ENCODE measurements around the gene CHRM2.
"Not testable (repeated sequence)": the region's sequence is repeated elsewhere in the genome, so short reads cannot be mapped to it uniquely, and the experiment has no call there.

CHRM2 gene

GRCh38 chr7:136868496-136869000 is at the start of gene CHRM2:
Gene CHRM2, plus strand, starts transcription at chr7:136868652. Its CDS starts 146,214 bp downstream, at chr7:137014866.
- no peak for DNase-seq

GRCh38 chr7:136831398-136831797 is 37.1 kb upstream of the CHRM2 start:
- not testable (repeated sequence) for DNase-seq

DNA sequence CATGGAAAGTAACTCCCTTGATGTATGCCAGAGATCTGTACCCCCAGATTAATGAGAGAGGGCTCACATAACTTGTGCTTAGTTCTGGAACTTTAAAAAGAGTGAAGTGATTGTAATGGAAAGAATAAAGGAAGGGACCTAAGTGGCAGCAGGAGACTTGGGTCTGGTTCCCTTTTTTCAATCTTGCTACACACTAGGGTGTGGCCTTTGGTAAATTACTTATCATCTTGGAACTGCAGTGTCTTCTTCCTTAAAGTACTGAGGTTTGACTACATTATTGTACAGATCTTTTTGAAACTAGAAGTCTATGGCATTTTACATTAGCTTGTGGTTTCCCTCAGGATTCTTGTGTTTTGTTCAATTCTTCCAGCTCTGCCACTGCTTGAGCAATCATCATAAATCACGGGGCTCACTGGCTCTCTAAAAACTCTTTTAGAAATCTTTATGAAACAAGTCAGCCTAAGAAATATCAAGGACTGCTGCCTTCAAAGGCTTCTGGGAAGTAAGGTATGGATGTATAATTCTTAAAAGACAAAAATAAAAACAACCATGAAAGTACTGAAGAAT is 22.5 kb upstream of the CHRM2 start:
- DNase-seq, result no peak

GRCh38 chr7:136847858-136848257 is 20.6 kb upstream of the CHRM2 start:
- no peak for DNase-seq

DNA sequence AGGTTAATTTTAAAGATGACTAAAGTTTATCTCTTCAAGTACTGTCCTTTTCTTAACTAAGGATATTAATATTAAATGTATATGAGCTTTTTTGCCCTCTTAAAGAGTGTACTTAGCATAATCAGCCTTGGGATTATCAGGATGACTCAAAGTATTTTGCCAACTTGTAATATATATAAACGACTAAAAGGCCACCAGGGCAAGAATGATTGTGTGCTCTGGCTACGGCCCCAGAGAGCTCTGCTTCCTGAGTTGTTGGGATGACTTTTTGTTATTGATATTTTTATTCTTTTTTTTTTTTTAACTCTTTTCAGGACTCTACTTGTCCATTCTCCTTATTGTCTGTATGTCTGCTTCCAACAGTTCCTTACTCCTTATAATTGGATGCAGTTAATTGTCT is 14.8 kb upstream of the CHRM2 start:
- no peak for DNase-seq

DNA sequence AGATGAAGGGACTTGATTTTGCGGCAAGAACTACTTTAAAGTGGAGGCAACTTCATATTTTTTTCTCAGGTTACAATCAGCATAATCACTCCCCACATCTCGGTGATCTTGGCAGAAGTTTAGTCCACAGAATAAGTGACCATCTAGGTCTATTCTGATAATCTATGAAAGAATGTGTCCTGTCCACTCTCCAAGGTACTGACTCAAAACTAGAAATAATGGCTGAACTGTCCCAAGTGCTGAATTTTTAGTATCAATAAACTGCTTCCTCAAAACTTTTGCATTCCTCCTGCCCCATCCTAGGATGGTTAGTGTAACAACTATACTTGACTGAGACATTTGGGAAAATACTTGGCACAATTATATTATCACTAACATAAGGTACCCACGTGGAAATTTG is 10.9 kb upstream of the CHRM2 start:
- DNase-seq, result no peak

DNA sequence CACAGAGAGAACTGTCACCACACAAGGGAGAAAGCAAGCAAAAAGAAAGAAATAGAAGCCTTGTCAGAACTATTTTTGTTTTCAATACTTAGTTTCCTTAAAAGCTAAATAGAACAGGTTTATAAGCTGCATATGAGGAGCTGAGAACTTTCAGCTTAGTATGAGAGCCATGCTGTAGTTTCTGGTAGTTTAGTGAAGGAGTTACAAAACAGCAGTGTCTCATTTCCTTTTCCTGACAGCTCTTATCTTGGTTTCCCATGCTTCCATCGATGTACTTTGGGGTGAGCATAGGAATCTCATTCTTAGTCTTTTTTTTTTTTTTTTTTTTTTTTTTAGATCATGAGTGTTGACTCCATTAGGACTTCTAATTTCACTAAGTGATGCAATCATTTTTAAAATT is 8.6 kb upstream of the CHRM2 start:
- no peak for DNase-seq

GRCh38 chr7:136865236-136865635 is 3.2 kb upstream of the CHRM2 start:
- DNase-seq, result no peak

DNA sequence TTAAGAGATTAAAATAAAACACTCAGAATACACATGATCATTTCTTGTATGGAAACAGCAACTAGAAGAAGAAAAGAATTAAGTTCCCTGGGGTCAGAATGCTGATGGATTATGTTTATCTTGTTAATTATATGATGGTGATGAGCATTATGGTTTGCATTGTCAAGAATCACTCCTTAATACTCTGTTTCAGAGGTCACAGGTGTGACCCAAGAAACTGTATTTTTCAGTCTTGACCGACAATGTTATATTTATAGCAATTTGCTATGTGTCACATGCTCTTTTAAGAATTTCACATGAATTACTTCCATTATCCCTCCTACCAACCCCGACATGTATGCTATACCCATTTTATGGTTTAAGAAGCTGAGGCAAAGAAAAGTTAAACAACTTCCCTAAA is 2.7 kb upstream of the CHRM2 start:
- no peak for DNase-seq

GRCh38 chr7:136869001-136869961 is 829 bp downstream of the CHRM2 start:
- DNase-seq, result no peak

DNA sequence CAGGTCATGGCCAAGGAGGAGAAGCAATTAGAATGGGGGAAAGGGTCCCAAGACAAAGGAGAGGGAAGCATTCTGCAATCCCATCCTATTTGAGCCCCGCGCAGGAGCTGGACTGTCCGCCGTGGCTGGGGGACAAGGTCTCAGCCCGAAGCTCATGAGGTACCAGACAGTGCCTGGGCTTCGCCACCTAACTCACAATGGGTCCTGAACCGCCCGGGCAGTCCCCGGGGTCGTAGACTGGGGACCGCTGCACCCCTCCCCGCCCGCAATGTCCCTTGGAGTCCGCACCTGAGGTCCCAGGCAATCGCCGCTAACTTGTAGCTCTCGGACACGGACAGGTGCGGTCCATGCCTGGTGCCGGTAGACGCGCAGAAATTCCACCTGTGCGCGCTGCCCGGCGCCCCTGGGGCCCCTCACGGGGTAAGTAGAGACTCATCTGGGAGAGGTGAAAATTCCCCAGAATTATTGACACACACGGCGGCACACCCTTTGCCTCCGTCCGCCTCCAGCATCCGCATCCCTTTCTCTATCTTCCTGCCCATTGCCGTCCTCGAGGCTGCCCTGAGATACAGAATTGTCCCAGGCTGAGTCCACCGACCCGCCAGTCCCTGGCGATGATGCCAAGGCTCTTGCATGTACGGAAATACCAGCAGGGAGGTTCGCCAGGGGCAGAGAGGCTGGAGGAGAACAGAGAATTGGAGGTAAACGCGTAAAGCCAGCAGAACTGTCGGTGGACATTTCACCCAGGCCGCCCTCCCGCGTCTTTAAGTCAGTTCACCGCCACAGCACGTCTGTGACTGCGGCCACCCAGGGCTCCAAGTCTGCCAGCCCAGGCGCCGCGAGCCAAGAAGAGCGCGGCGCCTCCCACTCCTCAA is 1.8 kb downstream of the CHRM2 start:
- no peak for DNase-seq

GRCh38 chr7:136870866-136871487 is 2.5 kb downstream of the CHRM2 start:
- DNase-seq, result no peak

GRCh38 chr7:136874393-136875032 is 6.1 kb downstream of the CHRM2 start:
- DNase-seq, result no peak

DNA sequence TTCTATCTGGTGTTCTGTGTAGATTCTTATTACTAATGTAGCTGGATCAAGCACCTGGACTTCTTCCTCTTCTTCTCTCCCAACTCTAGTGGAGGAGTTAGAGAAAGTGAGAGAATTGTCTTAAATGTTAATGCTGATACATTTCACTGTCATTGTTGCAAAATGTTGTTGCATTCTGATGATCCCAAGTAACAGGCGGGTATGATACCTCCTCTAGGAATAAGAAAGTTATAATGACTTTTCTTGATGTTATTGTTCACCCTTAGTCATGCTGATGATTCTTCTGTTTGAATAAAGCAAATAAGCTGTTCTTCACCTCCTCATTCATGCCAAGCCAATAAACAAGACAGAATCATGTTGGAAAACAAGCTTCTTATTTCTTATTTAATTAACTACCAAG is 9.1 kb downstream of the CHRM2 start:
- no peak for DNase-seq

GRCh38 chr7:136877990-136878389 is 9.5 kb downstream of the CHRM2 start:
- DNase-seq, result no peak

- no peak for DNase-seq
Observed at GRCh38 chr7:136878878-136879277, 10.4 kb downstream of the CHRM2 start.

- DNase-seq, result no peak
Observed at GRCh38 chr7:136883046-136883445, 14.6 kb downstream of the CHRM2 start.

GRCh38 chr7:136884492-136884891 is 16.0 kb downstream of the CHRM2 start:
- DNase-seq, result no peak

DNA sequence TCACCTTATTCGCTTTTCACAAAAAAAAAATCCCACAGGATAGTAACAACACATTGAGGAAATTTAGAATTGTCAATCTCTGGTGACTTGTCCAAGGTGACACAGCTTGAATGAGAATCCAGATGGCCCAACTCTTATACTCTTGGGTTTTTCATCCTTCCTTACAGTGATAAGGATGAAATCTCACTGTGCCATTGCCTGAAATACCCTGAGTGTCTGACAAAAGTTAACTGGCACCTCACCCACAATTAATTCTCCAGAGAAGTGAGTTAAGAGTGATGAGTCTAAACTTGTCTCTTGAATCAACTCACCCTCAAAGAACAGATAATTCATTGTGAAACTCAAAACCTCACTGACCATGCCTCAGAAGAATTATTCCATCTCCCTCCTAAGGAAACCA is 18.9 kb downstream of the CHRM2 start:
- DNase-seq, result no peak

- DNase-seq, result no peak
Observed at GRCh38 chr7:136890399-136890798, 21.9 kb downstream of the CHRM2 start.

DNA sequence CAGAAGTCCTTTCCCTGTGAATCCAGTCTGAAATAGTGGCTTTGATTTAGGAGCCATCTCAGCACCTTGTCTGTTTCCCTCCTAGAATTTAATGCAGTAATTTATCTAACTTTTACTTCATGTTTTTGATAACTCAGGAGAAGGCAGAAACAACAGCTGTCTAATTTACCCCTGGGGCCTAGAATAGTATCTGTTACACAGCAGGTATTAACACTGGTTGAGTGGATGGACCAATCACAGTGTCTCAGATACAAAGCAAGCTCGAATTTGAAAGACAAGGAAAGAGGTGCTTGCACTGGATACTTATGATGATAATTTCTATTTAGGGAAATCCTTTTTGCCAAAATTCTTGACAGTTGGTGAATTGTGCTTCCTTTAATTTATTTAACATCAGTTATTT is 23.4 kb downstream of the CHRM2 start:
- DNase-seq, result no peak

DNA sequence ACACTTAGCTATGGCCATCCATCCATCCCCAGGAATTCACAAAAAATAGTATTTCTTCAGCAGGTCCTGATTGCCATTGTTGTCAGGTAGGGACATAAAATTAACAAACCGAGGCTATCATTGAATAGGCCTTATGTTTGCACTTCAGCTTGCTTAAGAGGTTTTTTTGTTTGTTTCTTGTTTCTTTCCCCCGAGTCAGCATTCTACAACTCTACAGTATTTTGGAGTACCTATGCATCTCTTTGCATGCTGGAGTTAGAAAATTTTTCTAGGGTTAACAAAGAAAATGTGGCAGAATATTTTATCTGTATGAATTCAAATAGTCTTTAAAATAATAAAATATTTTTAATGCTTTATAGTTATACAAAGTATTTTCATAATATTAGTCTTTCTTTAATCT is 26.3 kb downstream of the CHRM2 start:
- DNase-seq, result no peak

Data from bone marrow (tissue), 2 donors.